WTC11 (cell line): Measurements from ENCODE around the gene OR13C5. TPM values are rescaled to one million over a fixed set of nuclear protein-coding genes. Genes with fewer than 3 reads are reported as not detected.
"Not testable (repeated sequence)": the region's sequence is repeated elsewhere in the genome, so short reads cannot be mapped to it uniquely, and the experiment has no call there.

Experiments used
- ATAC-seq: fragments of 200-7000 bp; cut with Tn5 transposase; 2 replicates; pipeline ENCODE4 v1.10.0; 2021; ENCODE audit warnings: mild to moderate bottlenecking, moderate library complexity
- CTCF ChIA-PET: fragments of 300-600 bp; sonication (Branson Sonifier 250); formaldehyde crosslinking; loops from one replicate; lab custom pipeline; 2021; ENCODE audit warnings: antibody characterized with exemption; lab: Charles Lee
- POLR2A ChIA-PET: fragments of 350-600 bp; sonication (Branson Sonifier 250); formaldehyde crosslinking; loops from one replicate; lab custom pipeline; 2021; ENCODE audit warnings: antibody characterized with exemption; lab: Charles Lee
- DNase-seq: peaks from one replicate; pipeline ENCODE4 v3.0.0; 2021; ENCODE audit warnings: low spot score
- H3K27ac Mint-ChIP-seq: 2 replicates; pipeline ENCODE4 v1.8.0; 2021; ENCODE audit warnings: mixed read lengths
- H3K27me3 Mint-ChIP-seq: 2 replicates; pipeline ENCODE4 v1.8.0; 2021; ENCODE audit warnings: low read depth, mild to moderate bottlenecking, moderate library complexity, mixed read lengths
- H3K36me3 Mint-ChIP-seq: 2 replicates; pipeline ENCODE4 v1.8.0; 2021; ENCODE audit warnings: mixed read lengths
- H3K4me1 Mint-ChIP-seq: 2 replicates; pipeline ENCODE4 v1.8.0; 2022; ENCODE audit warnings: mixed read lengths
- H3K4me3 Mint-ChIP-seq: 2 replicates; pipeline ENCODE4 v1.8.0; 2021; ENCODE audit warnings: mild to moderate bottlenecking, moderate library complexity, mixed read lengths
- H3K9me3 Mint-ChIP-seq: 2 replicates; pipeline ENCODE4 v1.8.0; 2021; ENCODE audit warnings: mixed read lengths
- ATF1 ChIP-seq: sonication (generic); formaldehyde crosslinking; IDR thresholded peaks from 2 replicates; pipeline ENCODE4 v1.8.1; 2023; ENCODE audit warnings: mild to moderate bottlenecking, moderate library complexity, missing genetic modification reagents
- ETV6 ChIP-seq: sonication (generic); formaldehyde crosslinking; IDR thresholded peaks from 2 replicates; pipeline ENCODE4 v1.8.1; 2022; ENCODE audit warnings: mild to moderate bottlenecking, missing genetic modification reagents
- GABPB1 ChIP-seq: sonication (generic); formaldehyde crosslinking; IDR thresholded peaks from 2 replicates; pipeline ENCODE4 v1.8.1; 2023; ENCODE audit warnings: mild to moderate bottlenecking, missing genetic modification reagents
- GRHL2 ChIP-seq: fragments of 250-450 bp; sonication (Bioruptor Pico); IDR thresholded peaks from 2 replicates; pipeline ENCODE4 v1.8.0; 2022; ENCODE audit warnings: mild to moderate bottlenecking, moderate library complexity; ENCODE audit not compliant: insufficient replicate concordance, severe bottlenecking
- GTF2I ChIP-seq: fragments of 250-450 bp; sonication (Bioruptor Pico); conservative IDR thresholded peaks from 2 replicates; pipeline ENCODE4 v1.4.0; 2021; ENCODE audit warnings: mild to moderate bottlenecking
- HMGA2 ChIP-seq: fragments of 250-450 bp; sonication (Bioruptor Pico); IDR thresholded peaks from 2 replicates; pipeline ENCODE4 v1.4.0; 2021; ENCODE audit warnings: mild to moderate bottlenecking, moderate library complexity
- NFATC4 ChIP-seq: fragments of 250-450 bp; sonication (Bioruptor Pico); IDR thresholded peaks from 2 replicates; pipeline ENCODE4 v1.9.0; 2021; ENCODE audit warnings: mild to moderate bottlenecking
- OVOL2 ChIP-seq: fragments of 250-450 bp; sonication (Bioruptor Pico); IDR thresholded peaks from 2 replicates; pipeline ENCODE4 v1.9.0; 2021; ENCODE audit warnings: mild to moderate bottlenecking, borderline replicate concordance
- SMAD3 ChIP-seq: sonication (generic); formaldehyde crosslinking; IDR thresholded peaks from 2 replicates; pipeline ENCODE4 v1.8.0; 2022; ENCODE audit warnings: missing genetic modification reagents, mild to moderate bottlenecking, borderline replicate concordance
- ZNF138 ChIP-seq: sonication (generic); formaldehyde crosslinking; conservative IDR thresholded peaks from 2 replicates; pipeline ENCODE4 v1.8.1; 2022; ENCODE audit warnings: mild to moderate bottlenecking, moderate library complexity, missing genetic modification reagents
- ZNF396 ChIP-seq: fragments of 250-450 bp; sonication (Bioruptor Pico); IDR thresholded peaks from 2 replicates; pipeline ENCODE4 v1.8.0; 2021; ENCODE audit warnings: mild to moderate bottlenecking, moderate library complexity, borderline replicate concordance
- total RNA-seq: library from RNA; stranded (reverse); gene quantifications from 3 replicates; pipeline ENCODE4 v1.2.3, GENCODE V29; 2021
- TF ChIP-seq, protein P1 (sequence below): sonication (generic); formaldehyde crosslinking; IDR thresholded peaks from 2 replicates; pipeline ENCODE4 v1.8.0; 2022; ENCODE audit warnings: mild to moderate bottlenecking, missing genetic modification reagents
- TF ChIP-seq, protein P2 (sequence below): sonication (generic); formaldehyde crosslinking; IDR thresholded peaks from 2 replicates; pipeline ENCODE4 v1.8.1; 2023; ENCODE audit warnings: mild to moderate bottlenecking, missing genetic modification reagents, borderline replicate concordance
- TF ChIP-seq, protein P3 (sequence below): sonication (generic); formaldehyde crosslinking; IDR thresholded peaks from 2 replicates; pipeline ENCODE4 v1.8.1; 2023; ENCODE audit warnings: mild to moderate bottlenecking, missing genetic modification reagents
- TF ChIP-seq, protein P4 (sequence below): sonication (generic); formaldehyde crosslinking; IDR thresholded peaks from 2 replicates; pipeline ENCODE4 v1.8.0; 2023; ENCODE audit warnings: missing genetic modification reagents

The OR13C5 gene
- total RNA-seq, 1 experiment from 2014 or later, result not detected

DNA sequence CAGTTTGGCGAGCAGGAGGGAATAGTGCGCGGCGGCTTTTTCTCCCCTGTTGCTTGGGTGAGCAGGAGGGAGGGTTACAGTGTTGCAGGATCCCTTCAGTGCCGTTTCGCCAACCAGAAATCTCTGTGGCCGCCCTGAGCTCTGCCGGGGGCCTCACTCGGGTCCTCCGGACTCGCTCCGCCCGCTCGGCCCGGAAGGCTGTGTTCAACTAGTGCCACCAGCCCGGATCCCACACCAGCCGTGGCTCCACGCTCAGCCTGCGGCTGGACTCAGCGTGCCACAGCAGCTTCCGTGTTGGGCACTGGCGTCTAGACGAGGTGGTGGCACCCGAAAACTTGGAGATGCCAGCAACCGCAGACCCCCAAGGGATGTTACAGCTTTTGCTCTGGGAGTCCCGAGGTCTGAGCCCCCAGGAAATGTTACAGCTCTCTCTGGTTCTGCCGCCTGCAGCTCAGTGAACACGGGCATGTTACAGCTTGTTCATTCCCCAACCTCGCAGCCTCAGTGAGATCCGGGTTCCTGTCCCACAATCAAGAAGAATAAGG is 34.8 kb upstream of the OR13C5 start:
- Mint-ChIP-seq H3K27ac (no peak overlapping the region), H3K4me1 (no peaks in the 10 kb centered on the region)
- no peak for TF ChIP-seq SMAD3 (CRISPR knock-in tag)
- TF ChIP-seq, all 79 proteins: peak for 0
- Mint-ChIP-seq H3K9me3 (peaks cover 15% of the 10 kb centered on the region), H3K36me3 (no peaks in the 10 kb centered on the region), H3K27me3 (no peaks in the 10 kb centered on the region), H3K4me3 (no peak overlapping the region)
- ChIA-PET CTCF (no interaction called here), POLR2A (no interaction called here)
- ATAC-seq (no peak), DNase-seq (no peak)

DNA sequence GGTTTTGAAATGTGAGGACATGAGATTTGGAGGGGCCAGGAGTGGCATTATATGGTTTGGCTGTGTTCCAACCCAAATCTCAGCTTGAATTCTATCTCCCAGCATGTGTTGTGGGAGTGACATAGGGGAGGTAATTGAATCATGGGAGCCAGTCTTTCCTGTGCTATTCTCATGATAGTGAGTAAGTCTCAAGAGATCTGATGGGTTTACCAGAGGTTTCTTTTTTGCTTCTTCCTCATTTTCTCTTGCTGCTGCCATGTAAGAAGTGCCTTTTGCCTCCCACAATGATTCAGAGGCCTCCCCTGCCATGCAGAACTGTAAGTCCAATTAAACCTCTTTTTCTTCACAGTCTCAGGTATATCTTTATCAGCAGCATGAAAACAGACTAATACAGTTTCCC is 26.8 kb upstream of the OR13C5 start:
- CTCF ChIA-PET, H3K27ac Mint-ChIP-seq, DNase-seq, POLR2A ChIA-PET, ATAC-seq, H3K36me3 Mint-ChIP-seq, H3K4me3 Mint-ChIP-seq, H3K27me3 Mint-ChIP-seq, H3K4me1 Mint-ChIP-seq: not testable (repeated sequence)
- peaks cover 26% of the 10 kb centered on the region for H3K9me3 Mint-ChIP-seq

DNA sequence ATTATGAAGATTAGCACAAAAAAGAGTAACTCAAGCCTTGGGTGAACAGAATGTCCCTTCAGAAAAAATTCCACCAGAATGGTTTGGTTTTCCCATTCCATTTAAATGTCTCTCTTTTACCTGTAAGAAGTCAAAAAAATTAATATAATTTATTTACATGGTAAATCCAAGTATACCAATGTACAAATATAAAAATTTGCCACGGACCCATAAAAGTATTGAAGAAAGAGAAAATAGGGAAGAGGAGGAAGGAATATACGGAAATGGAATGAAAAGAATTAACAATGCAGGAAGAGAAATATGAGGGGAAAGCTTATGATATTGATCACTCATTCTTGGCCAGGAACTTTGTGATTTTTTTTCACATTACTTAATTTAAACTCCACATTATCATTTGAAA is 18.9 kb upstream of the OR13C5 start, which contains the start of gene OR13C9:
Gene OR13C9 (minus strand): TSS at position 101 of the 400 bp plus-strand sequence. CDS start 0 bp downstream, at position 101.
- no peaks in the 10 kb centered on the region; the same call in 1 of the 2 replicates for H3K9me3 Mint-ChIP-seq
- POLR2A ChIA-PET, result no interaction called here

More for the DNA sequence above, 18.9 kb upstream of the OR13C5 start, which contains the start of gene OR13C9:
- ATAC-seq (no peak), DNase-seq (no peak)
- no peaks in the 10 kb centered on the region for H3K4me1 Mint-ChIP-seq
- H3K36me3 Mint-ChIP-seq, result no peaks in the 10 kb centered on the region
- H3K27ac Mint-ChIP-seq, result no peak within 1 kb of the TSS
- CTCF ChIA-PET, result no interaction called here
- no peaks in the 10 kb centered on the region for H3K27me3 Mint-ChIP-seq
- H3K4me3 Mint-ChIP-seq, result no peak within 1 kb of the TSS
- TF ChIP-seq GABPB1 (CRISPR knock-in tag) (no peak), ETV6 (CRISPR knock-in tag) (no peak), GRHL2 (CRISPR knock-in tag) (no peak), ZNF396 (CRISPR knock-in tag) (no peak), GTF2I (CRISPR knock-in tag) (no peak), NFATC4 (CRISPR knock-in tag) (no peak), HMGA2 (no peak), ATF1 (CRISPR knock-in tag) (no peak), ZNF138 (CRISPR knock-in tag) (no peak), OVOL2 (no peak)
- TF ChIP-seq, protein P1, sequence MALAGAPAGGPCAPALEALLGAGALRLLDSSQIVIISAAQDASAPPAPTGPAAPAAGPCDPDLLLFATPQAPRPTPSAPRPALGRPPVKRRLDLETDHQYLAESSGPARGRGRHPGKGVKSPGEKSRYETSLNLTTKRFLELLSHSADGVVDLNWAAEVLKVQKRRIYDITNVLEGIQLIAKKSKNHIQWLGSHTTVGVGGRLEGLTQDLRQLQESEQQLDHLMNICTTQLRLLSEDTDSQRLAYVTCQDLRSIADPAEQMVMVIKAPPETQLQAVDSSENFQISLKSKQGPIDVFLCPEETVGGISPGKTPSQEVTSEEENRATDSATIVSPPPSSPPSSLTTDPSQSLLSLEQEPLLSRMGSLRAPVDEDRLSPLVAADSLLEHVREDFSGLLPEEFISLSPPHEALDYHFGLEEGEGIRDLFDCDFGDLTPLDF (CRISPR knock-in tag), result no peak
- TF ChIP-seq, protein P2, sequence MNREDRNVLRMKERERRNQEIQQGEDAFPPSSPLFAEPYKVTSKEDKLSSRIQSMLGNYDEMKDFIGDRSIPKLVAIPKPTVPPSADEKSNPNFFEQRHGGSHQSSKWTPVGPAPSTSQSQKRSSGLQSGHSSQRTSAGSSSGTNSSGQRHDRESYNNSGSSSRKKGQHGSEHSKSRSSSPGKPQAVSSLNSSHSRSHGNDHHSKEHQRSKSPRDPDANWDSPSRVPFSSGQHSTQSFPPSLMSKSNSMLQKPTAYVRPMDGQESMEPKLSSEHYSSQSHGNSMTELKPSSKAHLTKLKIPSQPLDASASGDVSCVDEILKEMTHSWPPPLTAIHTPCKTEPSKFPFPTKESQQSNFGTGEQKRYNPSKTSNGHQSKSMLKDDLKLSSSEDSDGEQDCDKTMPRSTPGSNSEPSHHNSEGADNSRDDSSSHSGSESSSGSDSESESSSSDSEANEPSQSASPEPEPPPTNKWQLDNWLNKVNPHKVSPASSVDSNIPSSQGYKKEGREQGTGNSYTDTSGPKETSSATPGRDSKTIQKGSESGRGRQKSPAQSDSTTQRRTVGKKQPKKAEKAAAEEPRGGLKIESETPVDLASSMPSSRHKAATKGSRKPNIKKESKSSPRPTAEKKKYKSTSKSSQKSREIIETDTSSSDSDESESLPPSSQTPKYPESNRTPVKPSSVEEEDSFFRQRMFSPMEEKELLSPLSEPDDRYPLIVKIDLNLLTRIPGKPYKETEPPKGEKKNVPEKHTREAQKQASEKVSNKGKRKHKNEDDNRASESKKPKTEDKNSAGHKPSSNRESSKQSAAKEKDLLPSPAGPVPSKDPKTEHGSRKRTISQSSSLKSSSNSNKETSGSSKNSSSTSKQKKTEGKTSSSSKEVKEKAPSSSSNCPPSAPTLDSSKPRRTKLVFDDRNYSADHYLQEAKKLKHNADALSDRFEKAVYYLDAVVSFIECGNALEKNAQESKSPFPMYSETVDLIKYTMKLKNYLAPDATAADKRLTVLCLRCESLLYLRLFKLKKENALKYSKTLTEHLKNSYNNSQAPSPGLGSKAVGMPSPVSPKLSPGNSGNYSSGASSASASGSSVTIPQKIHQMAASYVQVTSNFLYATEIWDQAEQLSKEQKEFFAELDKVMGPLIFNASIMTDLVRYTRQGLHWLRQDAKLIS (CRISPR knock-in tag), result no peak
- TF ChIP-seq, protein P3, sequence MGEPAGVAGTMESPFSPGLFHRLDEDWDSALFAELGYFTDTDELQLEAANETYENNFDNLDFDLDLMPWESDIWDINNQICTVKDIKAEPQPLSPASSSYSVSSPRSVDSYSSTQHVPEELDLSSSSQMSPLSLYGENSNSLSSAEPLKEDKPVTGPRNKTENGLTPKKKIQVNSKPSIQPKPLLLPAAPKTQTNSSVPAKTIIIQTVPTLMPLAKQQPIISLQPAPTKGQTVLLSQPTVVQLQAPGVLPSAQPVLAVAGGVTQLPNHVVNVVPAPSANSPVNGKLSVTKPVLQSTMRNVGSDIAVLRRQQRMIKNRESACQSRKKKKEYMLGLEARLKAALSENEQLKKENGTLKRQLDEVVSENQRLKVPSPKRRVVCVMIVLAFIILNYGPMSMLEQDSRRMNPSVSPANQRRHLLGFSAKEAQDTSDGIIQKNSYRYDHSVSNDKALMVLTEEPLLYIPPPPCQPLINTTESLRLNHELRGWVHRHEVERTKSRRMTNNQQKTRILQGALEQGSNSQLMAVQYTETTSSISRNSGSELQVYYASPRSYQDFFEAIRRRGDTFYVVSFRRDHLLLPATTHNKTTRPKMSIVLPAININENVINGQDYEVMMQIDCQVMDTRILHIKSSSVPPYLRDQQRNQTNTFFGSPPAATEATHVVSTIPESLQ (CRISPR knock-in tag), result no peak
- TF ChIP-seq, protein P4, sequence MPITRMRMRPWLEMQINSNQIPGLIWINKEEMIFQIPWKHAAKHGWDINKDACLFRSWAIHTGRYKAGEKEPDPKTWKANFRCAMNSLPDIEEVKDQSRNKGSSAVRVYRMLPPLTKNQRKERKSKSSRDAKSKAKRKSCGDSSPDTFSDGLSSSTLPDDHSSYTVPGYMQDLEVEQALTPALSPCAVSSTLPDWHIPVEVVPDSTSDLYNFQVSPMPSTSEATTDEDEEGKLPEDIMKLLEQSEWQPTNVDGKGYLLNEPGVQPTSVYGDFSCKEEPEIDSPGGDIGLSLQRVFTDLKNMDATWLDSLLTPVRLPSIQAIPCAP (CRISPR knock-in tag), result no peak
- TF ChIP-seq, all 79 proteins: peak for 0
